ENCODE results near the gene CAPN3.

Gene CAPN3

DNA sequence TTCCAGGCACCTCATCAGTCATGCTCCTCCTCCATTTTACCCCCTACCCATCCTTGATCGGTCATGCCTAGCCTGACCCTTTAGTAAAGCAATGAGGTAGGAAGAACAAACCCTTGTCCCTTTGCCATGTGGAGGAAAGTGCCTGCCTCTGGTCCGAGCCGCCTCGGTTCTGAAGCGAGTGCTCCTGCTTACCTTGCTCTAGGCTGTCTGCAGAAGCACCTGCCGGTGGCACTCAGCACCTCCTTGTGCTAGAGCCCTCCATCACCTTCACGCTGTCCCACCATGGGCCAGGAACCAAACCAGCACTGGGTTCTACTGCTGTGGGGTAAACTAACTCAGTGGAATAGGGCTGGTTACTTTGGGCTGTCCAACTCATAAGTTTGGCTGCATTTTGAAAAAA lies 52.6 kb downstream of the CAPN3 start:
- H3K36me3 ChIP-seq (ENCODE audit: control insufficient read depth, insufficient read depth, low read length) = peaks cover 38% of the 10 kb centered on the region
- H3K27ac ChIP-seq (ENCODE audit: low read depth, low read length) = no peak overlapping the region
- H3K4me3 ChIP-seq (ENCODE audit: low read depth, low read length) = no peak overlapping the region
- no peaks in the 10 kb centered on the region for H3K27me3 ChIP-seq (ENCODE audit: control insufficient read depth, insufficient read depth, low read length)
- H3K4me1 ChIP-seq (ENCODE audit: control insufficient read depth, insufficient read depth, low read length) = no peaks in the 10 kb centered on the region
- H3K9ac ChIP-seq (ENCODE audit: low read length) = no peak overlapping the region
- H3K9me3 ChIP-seq (ENCODE audit: control insufficient read depth, insufficient read depth, low read depth, low read length) = no peaks in the 10 kb centered on the region

DNA sequence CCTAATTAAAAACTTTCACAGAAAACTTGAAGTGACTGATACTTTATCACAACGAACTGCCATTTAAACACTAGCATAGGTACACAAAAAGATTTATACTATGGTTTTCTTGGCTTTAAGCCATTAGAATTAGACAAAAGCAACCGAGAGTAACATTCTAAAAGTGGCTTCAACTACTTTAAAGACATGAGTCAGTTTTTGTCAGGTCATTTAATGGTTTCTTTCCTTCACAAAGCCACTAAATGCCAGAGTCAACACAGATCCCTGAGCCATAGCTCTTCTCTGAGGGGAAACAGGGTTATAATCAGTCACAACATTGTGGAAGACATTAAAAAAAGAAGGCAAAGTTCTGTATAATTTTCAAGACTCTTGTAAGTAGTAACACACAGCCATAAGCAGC lies 54.6 kb downstream of the CAPN3 start:
- Histone ChIP-seq H3K9ac (ENCODE audit: low read length) (no peak overlapping the region), H3K36me3 (ENCODE audit: control insufficient read depth, insufficient read depth, low read length) (peaks cover 54% of the 10 kb centered on the region), H3K27me3 (ENCODE audit: control insufficient read depth, insufficient read depth, low read length) (no peaks in the 10 kb centered on the region), H3K27ac (ENCODE audit: low read depth, low read length) (no peak overlapping the region), H3K4me1 (ENCODE audit: control insufficient read depth, insufficient read depth, low read length) (no peaks in the 10 kb centered on the region), H3K4me3 (ENCODE audit: low read depth, low read length) (no peak overlapping the region), H3K9me3 (ENCODE audit: control insufficient read depth, insufficient read depth, low read depth, low read length) (no peaks in the 10 kb centered on the region)

DNA sequence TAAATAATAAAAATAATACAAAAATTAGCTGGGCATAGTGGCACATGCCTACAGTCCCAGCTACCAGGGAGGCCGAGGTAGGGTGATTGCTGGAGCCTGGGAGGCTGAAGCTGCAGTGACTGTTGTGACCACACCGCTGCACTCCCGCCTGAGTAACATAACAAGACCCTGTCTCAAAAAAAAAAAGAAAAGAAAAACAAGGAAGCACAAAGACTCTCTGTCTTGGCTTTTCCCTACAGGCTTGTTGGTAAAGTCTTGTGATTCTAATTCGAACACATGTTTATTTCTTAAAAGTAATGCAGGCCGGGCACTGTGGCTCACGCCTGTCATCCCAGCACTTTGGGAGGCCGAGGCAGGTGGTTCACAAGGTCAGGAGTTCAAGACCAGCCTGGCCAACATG lies 60.1 kb downstream of the CAPN3 start:
- Histone ChIP-seq H3K4me1 (ENCODE audit: control insufficient read depth, insufficient read depth, low read length) (no peaks in the 10 kb centered on the region), H3K27me3 (ENCODE audit: control insufficient read depth, insufficient read depth, low read length) (no peaks in the 10 kb centered on the region), H3K4me3 (ENCODE audit: low read depth, low read length) (no peak overlapping the region), H3K9ac (ENCODE audit: low read length) (no peak overlapping the region), H3K36me3 (ENCODE audit: control insufficient read depth, insufficient read depth, low read length) (peaks cover 79% of the 10 kb centered on the region), H3K27ac (ENCODE audit: low read depth, low read length) (no peak overlapping the region), H3K9me3 (ENCODE audit: control insufficient read depth, insufficient read depth, low read depth, low read length) (no peaks in the 10 kb centered on the region)

DNA sequence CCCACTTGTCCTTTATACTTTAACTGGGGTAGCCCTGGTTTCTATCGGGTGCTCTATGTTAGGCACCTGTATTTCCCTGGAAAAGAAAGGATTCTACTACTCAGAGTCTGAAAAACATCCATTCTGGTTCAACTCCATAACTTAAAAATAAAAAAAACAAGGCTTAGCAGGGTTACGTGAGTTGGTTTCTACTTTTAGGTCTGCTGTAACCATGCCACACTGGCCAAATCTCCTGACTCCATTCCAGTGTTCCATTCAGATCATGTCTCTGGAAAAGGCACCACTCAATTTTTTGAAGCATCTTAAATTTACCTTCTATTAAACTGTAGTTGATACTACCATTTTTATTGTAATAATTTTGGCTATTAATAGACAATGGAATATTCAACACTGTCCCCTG lies 62.1 kb downstream of the CAPN3 start:
- Histone ChIP-seq H3K9ac (ENCODE audit: low read length) (no peak overlapping the region), H3K9me3 (ENCODE audit: control insufficient read depth, insufficient read depth, low read depth, low read length) (no peaks in the 10 kb centered on the region), H3K4me3 (ENCODE audit: low read depth, low read length) (no peak overlapping the region), H3K27ac (ENCODE audit: low read depth, low read length) (no peak overlapping the region), H3K4me1 (ENCODE audit: control insufficient read depth, insufficient read depth, low read length) (no peaks in the 10 kb centered on the region), H3K27me3 (ENCODE audit: control insufficient read depth, insufficient read depth, low read length) (no peaks in the 10 kb centered on the region), H3K36me3 (ENCODE audit: control insufficient read depth, insufficient read depth, low read length) (peaks cover 78% of the 10 kb centered on the region)

DNA sequence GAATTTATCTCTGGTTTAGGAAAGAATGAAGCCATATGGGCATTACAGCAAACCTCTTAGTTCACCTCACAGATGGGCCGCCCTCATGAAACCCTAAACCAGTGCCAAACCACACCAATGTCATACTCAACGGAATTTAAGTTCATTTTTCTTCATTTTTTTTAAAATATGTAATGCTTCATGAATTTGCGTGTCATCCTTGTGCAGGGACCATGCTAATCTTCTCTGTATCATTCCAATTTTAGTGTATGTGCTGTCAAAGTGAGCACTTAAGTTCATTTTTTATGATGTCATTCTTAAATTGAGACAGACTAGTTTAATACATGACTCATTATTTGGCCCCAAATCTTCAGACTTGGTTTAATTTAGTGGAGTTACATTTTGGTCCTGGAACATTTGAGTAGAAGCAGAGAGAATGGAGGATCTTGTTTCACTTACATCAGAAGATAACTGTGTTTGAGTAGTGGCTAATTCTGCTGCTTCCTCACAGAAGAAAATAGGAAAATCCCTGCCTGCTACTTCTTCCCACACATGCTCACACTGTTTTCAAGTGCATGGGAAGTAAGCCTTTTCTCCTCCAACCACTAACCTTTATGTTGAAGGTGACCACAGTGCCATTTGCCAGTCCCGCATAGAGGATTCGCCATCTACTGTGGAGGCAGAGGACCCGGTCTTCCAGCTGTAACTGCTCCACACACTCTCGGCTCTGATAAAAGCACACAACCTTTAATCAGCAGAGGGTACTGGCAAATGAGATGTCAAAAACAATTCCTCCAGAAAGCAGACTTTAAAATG lies 68.3 kb downstream of the CAPN3 start:
- Histone ChIP-seq H3K4me3 (ENCODE audit: low read depth, low read length) (no peak overlapping the region), H3K36me3 (ENCODE audit: control insufficient read depth, insufficient read depth, low read length) (peaks cover 84% of the 10 kb centered on the region), H3K27ac (ENCODE audit: low read depth, low read length) (no peak overlapping the region), H3K27me3 (ENCODE audit: control insufficient read depth, insufficient read depth, low read length) (no peaks in the 10 kb centered on the region), H3K9ac (ENCODE audit: low read length) (no peak overlapping the region), H3K9me3 (ENCODE audit: control insufficient read depth, insufficient read depth, low read depth, low read length) (no peaks in the 10 kb centered on the region), H3K4me1 (ENCODE audit: control insufficient read depth, insufficient read depth, low read length) (no peaks in the 10 kb centered on the region)

DNA sequence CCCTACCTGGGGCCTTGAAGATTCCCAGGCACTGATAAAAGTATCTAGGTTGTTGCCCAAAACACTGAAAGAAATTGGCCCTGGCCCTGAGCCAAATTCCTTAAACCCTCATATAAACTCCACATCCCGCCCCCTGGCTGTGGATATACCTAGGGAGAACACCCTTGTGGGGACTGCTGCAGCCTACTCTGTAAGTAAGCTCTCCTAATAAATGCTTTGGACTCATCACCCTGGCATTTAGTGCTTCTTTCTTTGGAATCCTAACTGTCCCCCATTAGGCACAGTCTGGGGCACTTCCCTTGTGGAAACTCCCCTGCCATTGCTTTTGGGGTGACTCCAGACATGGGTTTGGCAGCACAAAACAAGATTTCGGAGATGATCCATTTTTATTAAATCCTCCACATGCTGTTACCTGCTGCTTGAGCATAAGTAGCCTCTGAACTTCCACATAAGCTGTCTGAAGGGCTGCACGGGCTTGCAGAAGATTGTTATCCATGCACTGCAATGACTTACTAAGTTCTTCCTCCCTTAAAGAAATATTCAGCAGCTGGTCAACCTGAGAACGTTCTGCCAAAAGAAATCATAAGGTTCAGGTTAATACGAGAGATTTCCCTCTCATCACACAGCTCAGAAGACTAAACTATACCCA lies 85.2 kb downstream of the CAPN3 start:
- H3K4me3 ChIP-seq (ENCODE audit: low read depth, low read length) = no peak overlapping the region
- peaks cover 61% of the 10 kb centered on the region for H3K36me3 ChIP-seq (ENCODE audit: control insufficient read depth, insufficient read depth, low read length)
- no peak overlapping the region for H3K9ac ChIP-seq (ENCODE audit: low read length)
- H3K27ac ChIP-seq (ENCODE audit: low read depth, low read length) = no peak overlapping the region
- H3K9me3 ChIP-seq (ENCODE audit: control insufficient read depth, insufficient read depth, low read depth, low read length) = no peaks in the 10 kb centered on the region
- H3K27me3 ChIP-seq (ENCODE audit: control insufficient read depth, insufficient read depth, low read length) = no peaks in the 10 kb centered on the region
- no peaks in the 10 kb centered on the region for H3K4me1 ChIP-seq (ENCODE audit: control insufficient read depth, insufficient read depth, low read length)

DNA sequence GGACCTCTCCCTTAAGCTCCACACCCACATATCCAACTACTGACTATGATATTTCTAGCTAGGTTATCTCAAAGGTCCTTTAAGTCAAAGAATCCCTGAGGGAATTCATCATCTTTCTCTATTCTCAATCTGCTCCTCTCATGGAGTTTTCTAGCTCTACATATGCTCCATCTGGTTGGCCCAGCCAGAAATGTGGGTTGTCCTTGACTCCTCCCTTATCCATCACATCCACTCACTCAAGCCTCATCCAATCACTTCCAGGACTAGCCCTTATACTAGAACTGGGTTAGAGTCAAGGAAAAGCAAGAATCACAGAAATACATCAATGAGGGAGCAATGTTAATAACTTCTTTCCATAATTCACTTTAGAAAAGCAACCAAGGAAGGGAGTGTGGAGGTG lies 86.2 kb downstream of the CAPN3 start:
- no peak overlapping the region for H3K27ac ChIP-seq (ENCODE audit: low read depth, low read length)
- H3K9me3 ChIP-seq (ENCODE audit: control insufficient read depth, insufficient read depth, low read depth, low read length) = no peaks in the 10 kb centered on the region
- H3K36me3 ChIP-seq (ENCODE audit: control insufficient read depth, insufficient read depth, low read length) = peaks cover 66% of the 10 kb centered on the region
- no peaks in the 10 kb centered on the region for H3K27me3 ChIP-seq (ENCODE audit: control insufficient read depth, insufficient read depth, low read length)
- no peak overlapping the region for H3K9ac ChIP-seq (ENCODE audit: low read length)
- no peak overlapping the region for H3K4me3 ChIP-seq (ENCODE audit: low read depth, low read length)
- no peaks in the 10 kb centered on the region for H3K4me1 ChIP-seq (ENCODE audit: control insufficient read depth, insufficient read depth, low read length)

DNA sequence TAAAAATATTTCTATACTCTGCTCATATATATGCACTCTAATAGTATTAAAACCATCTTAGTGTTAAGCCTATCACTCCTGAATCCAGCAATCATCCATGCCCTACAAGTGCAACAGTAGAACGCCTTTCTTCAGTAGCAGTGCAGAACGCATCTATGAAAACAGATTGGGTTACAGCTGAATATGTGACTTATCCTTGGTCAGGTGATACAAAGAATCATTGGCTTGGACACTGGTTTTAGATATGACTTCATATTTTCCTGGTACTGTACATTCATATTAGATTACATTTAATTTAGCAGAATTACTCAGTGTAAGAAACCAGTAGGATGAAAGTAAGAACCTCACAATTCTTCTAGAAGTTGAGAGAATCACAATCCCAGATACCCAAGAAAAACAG lies 88.3 kb downstream of the CAPN3 start:
- Histone ChIP-seq H3K36me3 (ENCODE audit: control insufficient read depth, insufficient read depth, low read length) (peaks cover 66% of the 10 kb centered on the region), H3K9me3 (ENCODE audit: control insufficient read depth, insufficient read depth, low read depth, low read length) (no peaks in the 10 kb centered on the region), H3K27me3 (ENCODE audit: control insufficient read depth, insufficient read depth, low read length) (no peaks in the 10 kb centered on the region), H3K4me3 (ENCODE audit: low read depth, low read length) (no peak overlapping the region), H3K27ac (ENCODE audit: low read depth, low read length) (no peak overlapping the region), H3K4me1 (ENCODE audit: control insufficient read depth, insufficient read depth, low read length) (no peaks in the 10 kb centered on the region), H3K9ac (ENCODE audit: low read length) (no peak overlapping the region)

DNA sequence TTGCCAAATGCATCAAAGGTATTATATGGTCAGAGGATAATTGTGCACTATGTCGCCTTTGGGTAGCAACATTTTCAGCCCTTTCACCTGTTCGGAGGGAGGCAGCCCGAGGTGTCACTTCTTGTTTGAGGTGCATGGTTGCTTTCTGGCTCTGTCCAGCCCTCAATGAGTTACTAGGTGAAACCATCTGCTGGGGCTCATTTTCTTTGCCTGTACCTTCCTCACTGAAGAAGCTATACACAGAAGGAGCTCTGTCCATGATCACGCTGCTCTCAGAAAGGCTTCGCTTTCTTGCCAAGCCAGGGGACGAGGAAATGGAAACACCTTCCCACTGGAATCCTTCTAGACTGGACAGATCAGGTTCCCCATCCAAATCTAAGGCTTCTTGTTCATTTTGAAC lies 89.0 kb downstream of the CAPN3 start:
- no peak overlapping the region for H3K4me3 ChIP-seq (ENCODE audit: low read depth, low read length)
- H3K27ac ChIP-seq (ENCODE audit: low read depth, low read length) = no peak overlapping the region
- H3K27me3 ChIP-seq (ENCODE audit: control insufficient read depth, insufficient read depth, low read length) = no peaks in the 10 kb centered on the region
- H3K36me3 ChIP-seq (ENCODE audit: control insufficient read depth, insufficient read depth, low read length) = peaks cover 66% of the 10 kb centered on the region
- no peaks in the 10 kb centered on the region for H3K4me1 ChIP-seq (ENCODE audit: control insufficient read depth, insufficient read depth, low read length)
- no peak overlapping the region for H3K9ac ChIP-seq (ENCODE audit: low read length)
- H3K9me3 ChIP-seq (ENCODE audit: control insufficient read depth, insufficient read depth, low read depth, low read length) = no peaks in the 10 kb centered on the region

DNA sequence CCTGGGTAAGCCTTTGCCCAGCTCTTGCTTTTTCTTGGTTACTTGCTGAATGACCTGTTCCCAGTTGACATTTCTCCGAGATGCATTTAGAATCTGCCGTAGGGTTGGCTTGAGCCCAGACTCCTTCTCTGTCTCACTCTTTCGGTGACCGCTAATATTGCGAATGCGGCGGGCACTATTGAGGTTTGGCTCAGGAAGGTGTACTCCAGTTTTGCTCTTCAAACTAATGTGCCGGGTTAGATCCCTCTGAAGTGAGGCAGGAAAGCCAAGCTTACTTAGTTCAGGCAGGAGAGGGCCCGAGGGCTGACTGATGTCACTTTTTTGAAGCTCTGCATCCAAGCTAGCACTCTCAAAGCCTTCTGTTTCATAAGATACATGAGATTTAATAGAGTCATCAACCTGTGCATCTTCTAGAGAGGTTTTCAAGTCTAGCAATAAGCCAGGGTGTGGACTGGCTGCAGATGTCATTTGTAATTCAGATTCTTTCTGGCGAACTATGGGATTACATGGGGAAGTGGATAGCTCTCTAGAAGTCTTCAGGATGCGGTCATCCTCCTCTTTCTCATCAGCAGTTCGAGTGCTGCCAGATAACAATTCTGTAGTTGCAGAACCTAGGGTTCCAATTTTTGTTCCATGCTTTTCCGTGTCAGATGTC lies 90.6 kb downstream of the CAPN3 start:
- no peaks in the 10 kb centered on the region for H3K9me3 ChIP-seq (ENCODE audit: control insufficient read depth, insufficient read depth, low read depth, low read length)
- no peak overlapping the region for H3K27ac ChIP-seq (ENCODE audit: low read depth, low read length)
- no peak overlapping the region for H3K4me3 ChIP-seq (ENCODE audit: low read depth, low read length)
- H3K36me3 ChIP-seq (ENCODE audit: control insufficient read depth, insufficient read depth, low read length) = peaks cover 61% of the 10 kb centered on the region
- no peak overlapping the region for H3K9ac ChIP-seq (ENCODE audit: low read length)
- H3K4me1 ChIP-seq (ENCODE audit: control insufficient read depth, insufficient read depth, low read length) = no peaks in the 10 kb centered on the region
- H3K27me3 ChIP-seq (ENCODE audit: control insufficient read depth, insufficient read depth, low read length) = no peaks in the 10 kb centered on the region

DNA sequence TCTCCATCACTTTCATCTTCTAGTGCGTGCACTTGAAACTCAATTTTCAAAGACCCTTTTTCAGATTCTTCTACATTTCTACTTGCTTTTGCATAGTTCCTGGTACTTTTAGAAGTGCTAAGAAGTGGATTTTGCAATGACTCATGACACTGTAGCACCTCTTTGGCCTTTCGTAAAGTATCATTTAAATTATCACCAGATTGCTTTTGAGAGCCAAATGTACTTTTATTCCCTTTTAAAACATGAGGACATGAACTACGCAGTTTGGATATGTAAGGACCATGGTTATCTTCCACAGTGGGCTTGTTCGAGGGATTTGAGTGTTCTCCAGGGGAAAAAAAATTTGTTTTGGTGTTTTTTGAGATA lies 91.1 kb downstream of the CAPN3 start:
- no peaks in the 10 kb centered on the region for H3K9me3 ChIP-seq (ENCODE audit: control insufficient read depth, insufficient read depth, low read depth, low read length)
- H3K4me3 ChIP-seq (ENCODE audit: low read depth, low read length) = no peak overlapping the region
- no peaks in the 10 kb centered on the region for H3K4me1 ChIP-seq (ENCODE audit: control insufficient read depth, insufficient read depth, low read length)
- no peaks in the 10 kb centered on the region for H3K27me3 ChIP-seq (ENCODE audit: control insufficient read depth, insufficient read depth, low read length)
- peaks cover 56% of the 10 kb centered on the region for H3K36me3 ChIP-seq (ENCODE audit: control insufficient read depth, insufficient read depth, low read length)
- no peak overlapping the region for H3K9ac ChIP-seq (ENCODE audit: low read length)
- no peak overlapping the region for H3K27ac ChIP-seq (ENCODE audit: low read depth, low read length)
